ENCODE data around the gene CDV3. TPM values are rescaled to one million over a fixed set of nuclear protein-coding genes. Genes with fewer than 3 reads are reported as not detected.

Gene CDV3
- total RNA-seq, 1 experiment from 2014 or later, result 161 TPM

- H3K9me3 ChIP-seq (ENCODE audit: low read depth, low read length, poor library complexity, severe bottlenecking), result no peaks in the 10 kb centered on the region
- no peaks in the 10 kb centered on the region for H3K27me3 ChIP-seq (replicated peaks; ENCODE audit: insufficient read depth, low read depth, low read length, poor library complexity)
- no TSS peak for BruUV-seq (replicated peaks)
- CTCF ChIA-PET, result no interaction called here
- TF ChIP-seq EZH2 (IDR thresholded peaks at IDR 0.05; ENCODE audit: borderline replicate concordance, low read depth, low read length, poor library complexity, severe bottlenecking) (no peak), CTCF (conservative IDR thresholded peaks at IDR 0.05; ENCODE audit: low read depth, low read length) (no peak)
- POLR2A ChIA-PET (ENCODE audit: low non-redundant PET), result no interaction called here
- intact Hi-C loops (cut with micrococcal nuclease; ENCODE audit: unreplicated experiment), result no loop called here
- no peaks in the 10 kb centered on the region for H3K4me1 ChIP-seq (ENCODE audit: insufficient read depth, low read length, poor library complexity, severe bottlenecking)
- no peaks in the 10 kb centered on the region for H3K36me3 ChIP-seq (ENCODE audit: insufficient read depth, low read length, poor library complexity, severe bottlenecking)
- no peak overlapping the region for H3K4me3 ChIP-seq (ENCODE audit: low read depth, low read length, poor library complexity, severe bottlenecking)
- no peak for DNase-seq (ENCODE audit: low spot score)
- no peak overlapping the region for H3K27ac ChIP-seq (ENCODE audit: low read depth, low read length, poor library complexity, severe bottlenecking)
Observed at GRCh38 chr3:133527081-133527715, 46.3 kb upstream of the CDV3 start.

GRCh38 chr3:133529809-133530208 is 43.7 kb upstream of the CDV3 start:
- intact Hi-C loops (cut with micrococcal nuclease; ENCODE audit: unreplicated experiment), result no loop called here
- H3K4me3 ChIP-seq (ENCODE audit: low read depth, low read length, poor library complexity, severe bottlenecking), result no peak overlapping the region
- ChIA-PET CTCF (no interaction called here), POLR2A (ENCODE audit: low non-redundant PET) (interaction anchor here (0.7 kb wide), 1 partner anchor 12 kb away, joined by 6 read pairs; no protein-coding TSS in a partner anchor)
- DNase-seq (ENCODE audit: low spot score), result no peak
- H3K27ac ChIP-seq (ENCODE audit: low read depth, low read length, poor library complexity, severe bottlenecking), result no peak overlapping the region
- TF ChIP-seq EZH2 (IDR thresholded peaks at IDR 0.05; ENCODE audit: borderline replicate concordance, low read depth, low read length, poor library complexity, severe bottlenecking) (no peak), CTCF (conservative IDR thresholded peaks at IDR 0.05; ENCODE audit: low read depth, low read length) (no peak)
- no peaks in the 10 kb centered on the region for H3K27me3 ChIP-seq (replicated peaks; ENCODE audit: insufficient read depth, low read depth, low read length, poor library complexity)
- no peaks in the 10 kb centered on the region for H3K36me3 ChIP-seq (ENCODE audit: insufficient read depth, low read length, poor library complexity, severe bottlenecking)
- no peaks in the 10 kb centered on the region for H3K9me3 ChIP-seq (ENCODE audit: low read depth, low read length, poor library complexity, severe bottlenecking)
- no TSS peak for BruUV-seq (replicated peaks)
- H3K4me1 ChIP-seq (ENCODE audit: insufficient read depth, low read length, poor library complexity, severe bottlenecking), result no peaks in the 10 kb centered on the region

GRCh38 chr3:133531981-133532380 is 41.5 kb upstream of the CDV3 start:
- CTCF ChIA-PET, result no interaction called here
- TF ChIP-seq EZH2 (IDR thresholded peaks at IDR 0.05; ENCODE audit: borderline replicate concordance, low read depth, low read length, poor library complexity, severe bottlenecking) (no peak), CTCF (conservative IDR thresholded peaks at IDR 0.05; ENCODE audit: low read depth, low read length) (no peak)
- Histone ChIP-seq H3K4me3 (ENCODE audit: low read depth, low read length, poor library complexity, severe bottlenecking) (no peak overlapping the region), H3K36me3 (ENCODE audit: insufficient read depth, low read length, poor library complexity, severe bottlenecking) (no peaks in the 10 kb centered on the region), H3K27ac (ENCODE audit: low read depth, low read length, poor library complexity, severe bottlenecking) (no peak overlapping the region), H3K9me3 (ENCODE audit: low read depth, low read length, poor library complexity, severe bottlenecking) (no peaks in the 10 kb centered on the region), H3K27me3 (replicated peaks; ENCODE audit: insufficient read depth, low read depth, low read length, poor library complexity) (no peaks in the 10 kb centered on the region), H3K4me1 (ENCODE audit: insufficient read depth, low read length, poor library complexity, severe bottlenecking) (no peaks in the 10 kb centered on the region)
- POLR2A ChIA-PET (ENCODE audit: low non-redundant PET), result no interaction called here
- intact Hi-C loops (cut with micrococcal nuclease; ENCODE audit: unreplicated experiment), result no loop called here
- no peak for DNase-seq (ENCODE audit: low spot score)
- BruUV-seq (replicated peaks), result no TSS peak

All from A673 (cell line).